Measurements from ENCODE around the gene GOLT1A.

Gene GOLT1A

GRCh38 chr1:204257446-204257845 lies 43.7 kb upstream of the GOLT1A start:
- Histone ChIP-seq H3K4me3 (ENCODE audit: low read depth in 1 of 2, low read length in 2 of 2) (no peak overlapping the region), H4K20me1 (ENCODE audit: insufficient read depth, low read length) (peaks cover 6% of the 10 kb centered on the region; the same call in 1 of the 2 replicates), H3K79me2 (ENCODE audit: insufficient read depth, low read length) (no peaks in the 10 kb centered on the region), H3K27ac (ENCODE audit: low read length) (no peak overlapping the region), H3K4me2 (ENCODE audit: insufficient read depth, low read length) (no peak overlapping the region), H3K36me3 (ENCODE audit: insufficient read depth, low read length) (no peaks in the 10 kb centered on the region), H2AFZ (ENCODE audit: low read depth, low read length) (no peak overlapping the region), H3K27me3 (ENCODE audit: insufficient read depth, low read length, poor library complexity) (peaks cover 13% of the 10 kb centered on the region), H3K4me1 (ENCODE audit: insufficient read depth, low read length) (no peaks in the 10 kb centered on the region), H3K9me3 (ENCODE audit: insufficient read depth, low read length, severe bottlenecking) (no peaks in the 10 kb centered on the region), H3K9ac (ENCODE audit: low read depth, low read length) (no peak overlapping the region)
- ATAC-seq (ENCODE audit: insufficient read depth, low read depth) (no peak), DNase-seq (no peak)
- TF ChIP-seq EZH2 (IDR thresholded peaks at IDR 0.05; ENCODE audit: borderline replicate concordance, low read depth, low read length, severe bottlenecking), result no peak
- TF ChIP-seq, protein P1, sequence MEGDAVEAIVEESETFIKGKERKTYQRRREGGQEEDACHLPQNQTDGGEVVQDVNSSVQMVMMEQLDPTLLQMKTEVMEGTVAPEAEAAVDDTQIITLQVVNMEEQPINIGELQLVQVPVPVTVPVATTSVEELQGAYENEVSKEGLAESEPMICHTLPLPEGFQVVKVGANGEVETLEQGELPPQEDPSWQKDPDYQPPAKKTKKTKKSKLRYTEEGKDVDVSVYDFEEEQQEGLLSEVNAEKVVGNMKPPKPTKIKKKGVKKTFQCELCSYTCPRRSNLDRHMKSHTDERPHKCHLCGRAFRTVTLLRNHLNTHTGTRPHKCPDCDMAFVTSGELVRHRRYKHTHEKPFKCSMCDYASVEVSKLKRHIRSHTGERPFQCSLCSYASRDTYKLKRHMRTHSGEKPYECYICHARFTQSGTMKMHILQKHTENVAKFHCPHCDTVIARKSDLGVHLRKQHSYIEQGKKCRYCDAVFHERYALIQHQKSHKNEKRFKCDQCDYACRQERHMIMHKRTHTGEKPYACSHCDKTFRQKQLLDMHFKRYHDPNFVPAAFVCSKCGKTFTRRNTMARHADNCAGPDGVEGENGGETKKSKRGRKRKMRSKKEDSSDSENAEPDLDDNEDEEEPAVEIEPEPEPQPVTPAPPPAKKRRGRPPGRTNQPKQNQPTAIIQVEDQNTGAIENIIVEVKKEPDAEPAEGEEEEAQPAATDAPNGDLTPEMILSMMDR (IDR thresholded peaks at IDR 0.05; ENCODE audit: borderline replicate concordance, extremely low read depth, low read length, poor library complexity, severe bottlenecking), result no peak

- no peak overlapping the region for H3K9ac ChIP-seq (ENCODE audit: low read depth, low read length)
- H3K9me3 ChIP-seq (ENCODE audit: insufficient read depth, low read length, severe bottlenecking), result no peaks in the 10 kb centered on the region
- H3K4me2 ChIP-seq (ENCODE audit: insufficient read depth, low read length), result no peak overlapping the region
- no peak overlapping the region for H3K27ac ChIP-seq (ENCODE audit: low read length)
- peaks cover 6% of the 10 kb centered on the region; the same call in 1 of the 2 replicates for H4K20me1 ChIP-seq (ENCODE audit: insufficient read depth, low read length)
- no peak for DNase-seq
- no peaks in the 10 kb centered on the region for H3K36me3 ChIP-seq (ENCODE audit: insufficient read depth, low read length)
- no peak overlapping the region for H2AFZ ChIP-seq (ENCODE audit: low read depth, low read length)
- H3K27me3 ChIP-seq (ENCODE audit: insufficient read depth, low read length, poor library complexity), result peaks cover 13% of the 10 kb centered on the region
- H3K4me3 ChIP-seq (ENCODE audit: low read depth in 1 of 2, low read length in 2 of 2), result no peak overlapping the region
- H3K4me1 ChIP-seq (ENCODE audit: insufficient read depth, low read length), result no peaks in the 10 kb centered on the region
- TF ChIP-seq EZH2 (IDR thresholded peaks at IDR 0.05; ENCODE audit: borderline replicate concordance, low read depth, low read length, severe bottlenecking), result no peak
- TF ChIP-seq, protein P1 (IDR thresholded peaks at IDR 0.05; ENCODE audit: borderline replicate concordance, extremely low read depth, low read length, poor library complexity, severe bottlenecking), result no peak
- ATAC-seq (ENCODE audit: insufficient read depth, low read depth), result no peak
- no peaks in the 10 kb centered on the region for H3K79me2 ChIP-seq (ENCODE audit: insufficient read depth, low read length)
These were observed 42.7 kb upstream of the GOLT1A start for GRCh38 chr1:204256531-204256930.

DNA sequence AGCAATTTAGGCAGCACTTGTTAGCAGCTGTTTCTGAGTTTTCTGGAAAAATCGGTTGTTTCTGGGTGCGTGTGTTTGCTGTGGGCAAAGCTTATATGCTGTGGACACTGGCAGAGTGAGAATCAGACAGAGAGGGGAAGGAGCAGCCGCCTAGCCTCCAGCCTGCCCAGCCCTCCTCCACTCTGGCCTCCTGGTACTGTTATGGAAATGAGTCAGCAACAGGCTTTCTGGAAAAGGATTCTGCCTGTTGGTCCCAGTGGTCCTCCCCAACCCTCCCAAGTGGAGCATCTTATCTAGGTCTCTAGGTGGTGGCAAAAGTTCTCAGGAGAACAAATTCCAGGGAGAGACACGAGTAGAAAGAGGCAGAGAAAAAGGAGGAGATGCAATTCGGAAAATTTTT lies 42.2 kb upstream of the GOLT1A start:
- ATAC-seq (ENCODE audit: insufficient read depth, low read depth), result no peak
- Histone ChIP-seq H3K9ac (ENCODE audit: low read depth, low read length) (no peak overlapping the region), H3K9me3 (ENCODE audit: insufficient read depth, low read length, severe bottlenecking) (no peaks in the 10 kb centered on the region), H2AFZ (ENCODE audit: low read depth, low read length) (no peak overlapping the region), H3K4me1 (ENCODE audit: insufficient read depth, low read length) (no peaks in the 10 kb centered on the region), H3K4me2 (ENCODE audit: insufficient read depth, low read length) (no peak overlapping the region), H3K79me2 (ENCODE audit: insufficient read depth, low read length) (no peaks in the 10 kb centered on the region), H3K27me3 (ENCODE audit: insufficient read depth, low read length, poor library complexity) (peaks cover 13% of the 10 kb centered on the region), H3K36me3 (ENCODE audit: insufficient read depth, low read length) (no peaks in the 10 kb centered on the region), H4K20me1 (ENCODE audit: insufficient read depth, low read length) (peaks cover 6% of the 10 kb centered on the region; the same call in 1 of the 2 replicates), H3K4me3 (ENCODE audit: low read depth in 1 of 2, low read length in 2 of 2) (no peak overlapping the region), H3K27ac (ENCODE audit: low read length) (no peak overlapping the region)
- no peak for TF ChIP-seq EZH2 (IDR thresholded peaks at IDR 0.05; ENCODE audit: borderline replicate concordance, low read depth, low read length, severe bottlenecking)
- TF ChIP-seq, protein P1 (IDR thresholded peaks at IDR 0.05; ENCODE audit: borderline replicate concordance, extremely low read depth, low read length, poor library complexity, severe bottlenecking), result no peak
- DNase-seq, result no peak

- H3K4me2 ChIP-seq (ENCODE audit: insufficient read depth, low read length), result no peak overlapping the region
- TF ChIP-seq, protein P1 (IDR thresholded peaks at IDR 0.05; ENCODE audit: borderline replicate concordance, extremely low read depth, low read length, poor library complexity, severe bottlenecking), result no peak
- TF ChIP-seq EZH2 (IDR thresholded peaks at IDR 0.05; ENCODE audit: borderline replicate concordance, low read depth, low read length, severe bottlenecking), result no peak
- H3K27me3 ChIP-seq (ENCODE audit: insufficient read depth, low read length, poor library complexity), result peaks cover 20% of the 10 kb centered on the region
- no peaks in the 10 kb centered on the region for H3K4me1 ChIP-seq (ENCODE audit: insufficient read depth, low read length)
- no peak overlapping the region for H3K4me3 ChIP-seq (ENCODE audit: low read depth in 1 of 2, low read length in 2 of 2)
- no peaks in the 10 kb centered on the region for H3K9me3 ChIP-seq (ENCODE audit: insufficient read depth, low read length, severe bottlenecking)
- ATAC-seq (ENCODE audit: insufficient read depth, low read depth), result no peak
- H3K27ac ChIP-seq (ENCODE audit: low read length), result no peak overlapping the region
- no peaks in the 10 kb centered on the region for H3K36me3 ChIP-seq (ENCODE audit: insufficient read depth, low read length)
- DNase-seq, result no peak
- H3K9ac ChIP-seq (ENCODE audit: low read depth, low read length), result no peak overlapping the region
- no peak overlapping the region for H2AFZ ChIP-seq (ENCODE audit: low read depth, low read length)
- no peaks in the 10 kb centered on the region for H3K79me2 ChIP-seq (ENCODE audit: insufficient read depth, low read length)
- peaks cover 6% of the 10 kb centered on the region; the same call in 1 of the 2 replicates for H4K20me1 ChIP-seq (ENCODE audit: insufficient read depth, low read length)
These were observed 41.4 kb upstream of the GOLT1A start for GRCh38 chr1:204255225-204255624.
